Inflammatory macrophage (primary cell): ENCODE results near the gene KCNE4.

Experiments
- DNase-seq, 2 donors: peaks; one replicate each; pipeline ENCODE4 v3.0.0-alpha.2; 2020 to 2022
- total RNA-seq, 18 experiments: gene quantifications; one replicate each; lab custom pipeline; 2026; ENCODE audit warnings: mixed read lengths in 6 of 18, inconsistent platforms in 2 of 18; lab: John Stamatoyannopoulos, UW

KCNE4 gene
- 0 to 0.16 (median 0) reads per million in 18 experiments for total RNA-seq

GRCh38 chr2:223051693-223052289 is at the start of gene KCNE4:
KCNE4 (plus strand) TSS chr2:223052190; CDS start chr2:223052831, 641 bp downstream.
- no peak for DNase-seq

- no peak for DNase-seq
These were observed 48.8 kb upstream of the KCNE4 start for GRCh38 chr2:223003191-223003590.

- no peak for DNase-seq
These were observed 46.5 kb upstream of the KCNE4 start for GRCh38 chr2:223005496-223005895.

GRCh38 chr2:223007531-223007930 is 44.5 kb upstream of the KCNE4 start:
- no peak for DNase-seq

GRCh38 chr2:223008162-223008561 is 43.8 kb upstream of the KCNE4 start:
- DNase-seq, result peak in 1 of 2 donors; percentile 14

GRCh38 chr2:223008956-223009355 is 43.0 kb upstream of the KCNE4 start:
- no peak for DNase-seq

- no peak for DNase-seq
These were observed 41.3 kb upstream of the KCNE4 start for GRCh38 chr2:223010641-223011040.

- no peak for DNase-seq
These were observed 39.7 kb upstream of the KCNE4 start for GRCh38 chr2:223012291-223012690.

GRCh38 chr2:223019390-223019930 is 32.5 kb upstream of the KCNE4 start:
- DNase-seq, result no peak

- no peak for DNase-seq
These were observed 31.8 kb upstream of the KCNE4 start for GRCh38 chr2:223019987-223020717.

- no peak for DNase-seq
These were observed 30.9 kb upstream of the KCNE4 start for GRCh38 chr2:223020971-223021675.

- DNase-seq, result no peak
These were observed 25.5 kb upstream of the KCNE4 start for GRCh38 chr2:223026357-223027110.

- no peak for DNase-seq
These were observed 24.5 kb upstream of the KCNE4 start for GRCh38 chr2:223027442-223027841.

- DNase-seq, result no peak
These were observed 22.7 kb upstream of the KCNE4 start for GRCh38 chr2:223029287-223029686.

GRCh38 chr2:223032187-223033142 is 19.5 kb upstream of the KCNE4 start:
- no peak for DNase-seq

GRCh38 chr2:223034221-223034975 is 17.6 kb upstream of the KCNE4 start:
- DNase-seq, result no peak

- no peak for DNase-seq
These were observed 15.1 kb upstream of the KCNE4 start for GRCh38 chr2:223036790-223037444.

GRCh38 chr2:223037445-223037800 is 14.6 kb upstream of the KCNE4 start:
- DNase-seq, result no peak

GRCh38 chr2:223039618-223040017 is 12.4 kb upstream of the KCNE4 start:
- no peak for DNase-seq

GRCh38 chr2:223040527-223040926 is 11.5 kb upstream of the KCNE4 start:
- DNase-seq, result no peak
